ENCODE results near the gene CDK15. TPM values are rescaled to one million over a fixed set of nuclear protein-coding genes. Genes with fewer than 3 reads are reported as not detected.

The CDK15 gene
- total RNA-seq, 4 donors from 2014 or later = 0.11 to 0.29 TPM; not detected in 2

- Histone ChIP-seq H3K4me3 (no peak overlapping the region), H3K27me3 (no peaks in the 10 kb centered on the region), H3K27ac (no peak overlapping the region), H3K9me3 (no peaks in the 10 kb centered on the region), H3K36me3 (no peaks in the 10 kb centered on the region), H3K4me1 (no peaks in the 10 kb centered on the region)
- in situ Hi-C loops (cut with MboI; ENCODE audit: low sequenced_read_pairs in 4 of 4) (no loop called here), intact Hi-C loops (cut with DNase I; ENCODE audit: low total_unique reads) (no loop called here)
- no peak for ATAC-seq
- no peak for DNase-seq
- TF ChIP-seq CTCF (IDR thresholded peaks at IDR 0.05 in 4 of 5, conservative IDR thresholded peaks at IDR 0.05 in 1 of 5) (no peak), POLR2A (IDR thresholded peaks at IDR 0.05) (no peak)
Observed at GRCh38 chr2:201833781-201834180, 27.4 kb downstream of the CDK15 start.

GRCh38 chr2:201835066-201835465 is 28.7 kb downstream of the CDK15 start:
- H3K4me1 ChIP-seq = no peaks in the 10 kb centered on the region
- no peak for DNase-seq
- ATAC-seq = no peak
- intact Hi-C loops (cut with DNase I; ENCODE audit: low total_unique reads) (no loop called here), in situ Hi-C loops (cut with MboI; ENCODE audit: low sequenced_read_pairs in 4 of 4) (no loop called here)
- no peak for TF ChIP-seq POLR2A (IDR thresholded peaks at IDR 0.05)
- no peak for TF ChIP-seq CTCF (IDR thresholded peaks at IDR 0.05 in 4 of 5, conservative IDR thresholded peaks at IDR 0.05 in 1 of 5)
- H3K27me3 ChIP-seq = no peaks in the 10 kb centered on the region
- no peaks in the 10 kb centered on the region for H3K9me3 ChIP-seq
- no peak overlapping the region for H3K4me3 ChIP-seq
- no peak overlapping the region for H3K27ac ChIP-seq
- H3K36me3 ChIP-seq = no peaks in the 10 kb centered on the region

GRCh38 chr2:201837391-201837790 is 31.1 kb downstream of the CDK15 start:
- in situ Hi-C loops (cut with MboI; ENCODE audit: low sequenced_read_pairs in 4 of 4) (no loop called here), intact Hi-C loops (cut with DNase I; ENCODE audit: low total_unique reads) (no loop called here)
- no peak overlapping the region for H3K4me3 ChIP-seq
- H3K27me3 ChIP-seq = no peaks in the 10 kb centered on the region
- H3K4me1 ChIP-seq = peaks cover 9% of the 10 kb centered on the region in 2 donors
- ATAC-seq = no peak
- no peak overlapping the region for H3K27ac ChIP-seq
- DNase-seq = no peak
- no peaks in the 10 kb centered on the region for H3K9me3 ChIP-seq
- no peaks in the 10 kb centered on the region for H3K36me3 ChIP-seq
- TF ChIP-seq CTCF (IDR thresholded peaks at IDR 0.05 in 4 of 5, conservative IDR thresholded peaks at IDR 0.05 in 1 of 5) (no peak), POLR2A (IDR thresholded peaks at IDR 0.05) (no peak)

GRCh38 chr2:201837824-201838431 is 31.6 kb downstream of the CDK15 start:
- no peak for ATAC-seq
- Histone ChIP-seq H3K36me3 (no peaks in the 10 kb centered on the region), H3K27ac (no peak overlapping the region), H3K4me1 (peaks cover 13 to 15% of the 10 kb centered on the region in 2 donors), H3K27me3 (no peaks in the 10 kb centered on the region), H3K9me3 (no peaks in the 10 kb centered on the region), H3K4me3 (no peak overlapping the region)
- DNase-seq = no peak
- no peak for TF ChIP-seq CTCF (IDR thresholded peaks at IDR 0.05 in 4 of 5, conservative IDR thresholded peaks at IDR 0.05 in 1 of 5)
- TF ChIP-seq POLR2A (IDR thresholded peaks at IDR 0.05) = no peak
- in situ Hi-C loops (cut with MboI; ENCODE audit: low sequenced_read_pairs in 4 of 4) = no loop called here
- intact Hi-C loops (cut with DNase I; ENCODE audit: low total_unique reads) = no loop called here

- no peak overlapping the region for H3K27ac ChIP-seq
- intact Hi-C loops (cut with DNase I; ENCODE audit: low total_unique reads) = no loop called here
- H3K9me3 ChIP-seq = no peaks in the 10 kb centered on the region
- in situ Hi-C loops (cut with MboI; ENCODE audit: low sequenced_read_pairs in 4 of 4) = no loop called here
- no peaks in the 10 kb centered on the region for H3K36me3 ChIP-seq
- H3K4me1 ChIP-seq = peaks cover 13 to 16% of the 10 kb centered on the region in 2 donors
- DNase-seq (no peak), ATAC-seq (no peak)
- TF ChIP-seq CTCF (IDR thresholded peaks at IDR 0.05 in 4 of 5, conservative IDR thresholded peaks at IDR 0.05 in 1 of 5) = no peak
- TF ChIP-seq POLR2A (IDR thresholded peaks at IDR 0.05) = no peak
- H3K27me3 ChIP-seq = no peaks in the 10 kb centered on the region
- H3K4me3 ChIP-seq = no peak overlapping the region
Observed at GRCh38 chr2:201839727-201840126, 33.4 kb downstream of the CDK15 start.

Data from gastrocnemius medialis (tissue), 4 donors.